ENCODE measurements around the gene HNRNPL.
"Not testable (repeated sequence)": the region's sequence is repeated elsewhere in the genome, so short reads cannot be mapped to it uniquely, and the experiment has no call there.

Gene HNRNPL

GRCh38 chr19:38830039-38830733 is 19.6 kb downstream of the HNRNPL start:
- no peak for DNase-seq (ENCODE audit: low read depth)

GRCh38 chr19:38829203-38829602 is 20.6 kb downstream of the HNRNPL start:
- DNase-seq (ENCODE audit: low read depth): not testable (repeated sequence)

GRCh38 chr19:38826856-38827551 is 22.8 kb downstream of the HNRNPL start:
- DNase-seq (ENCODE audit: low read depth): no peak

- not testable (repeated sequence) for DNase-seq (ENCODE audit: low read depth)
Measured at GRCh38 chr19:38825936-38826335, 23.9 kb downstream of the HNRNPL start.

- not testable (repeated sequence) for DNase-seq (ENCODE audit: low read depth)
Measured at GRCh38 chr19:38821230-38821825, 28.5 kb downstream of the HNRNPL start.

GRCh38 chr19:38819231-38819920 is 30.4 kb downstream of the HNRNPL start:
- no peak for DNase-seq (ENCODE audit: low read depth)

GRCh38 chr19:38817081-38817480 is 32.7 kb downstream of the HNRNPL start:
- DNase-seq (ENCODE audit: low read depth): no peak

GRCh38 chr19:38816131-38816750 is 33.5 kb downstream of the HNRNPL start:
- DNase-seq (ENCODE audit: low read depth): no peak

GRCh38 chr19:38815059-38816001 is 34.5 kb downstream of the HNRNPL start:
- no peak for DNase-seq (ENCODE audit: low read depth)

GRCh38 chr19:38813932-38814331 is 35.9 kb downstream of the HNRNPL start:
- DNase-seq (ENCODE audit: low read depth): not testable (repeated sequence)

- no peak for DNase-seq (ENCODE audit: low read depth)
Measured at GRCh38 chr19:38813323-38813722, 36.5 kb downstream of the HNRNPL start.

- no peak for DNase-seq (ENCODE audit: low read depth)
Measured at GRCh38 chr19:38812841-38813320, 36.9 kb downstream of the HNRNPL start, which contains the start of gene LGALS4. Gene LGALS4, minus strand, starts transcription at chr19:38812945. Its CDS starts 59 bp downstream, at chr19:38812886.

GRCh38 chr19:38812009-38812840 is 37.6 kb downstream of the HNRNPL start:
- DNase-seq (ENCODE audit: low read depth): no peak

GRCh38 chr19:38809592-38810252 is 40.1 kb downstream of the HNRNPL start:
- no peak for DNase-seq (ENCODE audit: low read depth)

- DNase-seq (ENCODE audit: low read depth): no peak
Measured at GRCh38 chr19:38808741-38809140, 41.0 kb downstream of the HNRNPL start.

- DNase-seq (ENCODE audit: low read depth): not testable (repeated sequence)
Measured at GRCh38 chr19:38807374-38808098, 42.2 kb downstream of the HNRNPL start.

- no peak for DNase-seq (ENCODE audit: low read depth)
Measured at GRCh38 chr19:38806371-38806770, 43.4 kb downstream of the HNRNPL start.

GRCh38 chr19:38805180-38805579 is 44.6 kb downstream of the HNRNPL start:
- no peak for DNase-seq (ENCODE audit: low read depth)
